PC-3 (cell line): ENCODE data around the gene FBF1.

Experiments
- CTCF ChIP-seq: fragments of 300-600 bp; sonication (generic); conservative IDR thresholded peaks from 2 replicates; pipeline ENCODE4 v1.5.1; 2017; ENCODE audit warnings: antibody characterized with exemption, low read depth, mild to moderate bottlenecking, low read length
- EZH2 ChIP-seq: fragments of 300-600 bp; sonication (generic); IDR thresholded peaks from one replicate; pipeline ENCODE4 v1.6.1; 2017; ENCODE audit warnings: antibody characterized with exemption, mild to moderate bottlenecking, low read length; ENCODE audit not compliant: unreplicated experiment

GRCh38 chr17:75915268-75915667 is 25.6 kb downstream of the FBF1 start:
- no peak for TF ChIP-seq CTCF
- TF ChIP-seq EZH2 = no peak
